Kidney tubule cell (primary cell): ENCODE results near the gene STK39.
"Not testable (repeated sequence)": the region's sequence is repeated elsewhere in the genome, so short reads cannot be mapped to it uniquely, and the experiment has no call there.

ENCODE experiments used
- DNase-seq: peaks from one replicate; pipeline ENCODE4 v3.0.0-alpha.2; 2018; ENCODE audit warnings: low spot score

STK39 gene

DNA sequence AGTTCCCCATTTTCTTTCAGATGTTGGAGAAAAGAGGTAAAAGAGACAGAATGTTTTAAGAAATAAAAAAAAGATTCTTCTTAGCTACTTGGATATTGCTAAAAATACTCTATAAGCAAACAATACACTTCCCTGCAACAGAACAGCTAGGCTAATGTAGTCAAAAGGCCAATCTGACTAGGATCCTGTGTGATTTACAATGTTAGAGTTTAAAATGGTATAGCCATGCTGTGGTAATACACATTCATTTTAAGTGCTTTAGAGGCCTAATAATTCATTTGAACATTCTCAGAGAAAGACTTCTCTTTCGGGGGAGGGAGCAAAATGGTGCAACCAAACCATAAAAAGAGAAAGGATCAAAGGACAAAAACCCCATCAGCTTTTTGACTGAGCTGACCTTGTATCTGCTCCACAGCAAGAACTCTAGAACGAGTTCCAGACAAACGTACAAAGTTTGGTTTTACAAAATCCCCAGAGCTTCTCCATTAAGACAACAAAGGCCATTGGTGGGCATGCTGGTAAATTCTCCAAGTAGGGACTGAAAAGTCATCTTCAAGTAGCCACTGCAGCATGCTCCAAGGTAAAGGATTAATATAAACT lies 200.2 kb downstream of the STK39 start:
- no peak for DNase-seq

DNA sequence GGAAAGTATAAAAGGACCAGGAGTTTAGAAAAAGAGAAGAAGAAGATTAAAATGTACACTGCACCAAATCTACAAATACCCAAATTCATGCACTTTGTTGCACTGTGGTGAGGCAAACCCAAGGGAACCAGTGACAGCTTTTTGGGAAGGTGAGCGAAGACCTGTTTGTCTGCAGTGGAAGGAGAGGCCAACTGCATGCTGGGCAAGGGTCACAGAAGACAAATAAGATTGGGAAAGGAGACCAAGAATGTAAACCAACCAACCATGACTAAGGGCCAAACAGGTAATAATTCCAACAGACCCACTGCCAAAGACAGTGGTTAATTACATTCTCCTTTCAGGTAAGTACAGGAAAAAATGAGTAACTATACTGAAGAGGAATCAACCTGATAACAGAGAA lies 202.8 kb downstream of the STK39 start:
- no peak for DNase-seq

DNA sequence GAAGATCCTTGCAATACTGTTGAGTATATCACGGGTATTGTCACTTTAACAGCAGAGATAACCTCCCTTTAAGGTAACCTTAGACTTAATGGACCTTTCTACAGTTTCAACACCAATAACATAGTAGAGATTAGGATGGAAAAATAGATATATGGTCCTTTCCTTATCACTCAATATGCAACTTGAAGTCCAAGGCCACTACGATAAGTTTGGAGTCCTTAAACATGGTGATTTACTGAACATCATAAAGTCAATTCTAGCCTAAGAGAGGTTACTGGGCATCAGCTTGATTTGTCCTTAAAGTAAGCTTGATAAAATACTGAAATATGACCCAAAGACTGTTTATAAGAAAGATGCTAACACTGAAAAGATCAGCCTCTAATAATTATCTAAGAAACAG lies 203.2 kb downstream of the STK39 start:
- no peak for DNase-seq

DNA sequence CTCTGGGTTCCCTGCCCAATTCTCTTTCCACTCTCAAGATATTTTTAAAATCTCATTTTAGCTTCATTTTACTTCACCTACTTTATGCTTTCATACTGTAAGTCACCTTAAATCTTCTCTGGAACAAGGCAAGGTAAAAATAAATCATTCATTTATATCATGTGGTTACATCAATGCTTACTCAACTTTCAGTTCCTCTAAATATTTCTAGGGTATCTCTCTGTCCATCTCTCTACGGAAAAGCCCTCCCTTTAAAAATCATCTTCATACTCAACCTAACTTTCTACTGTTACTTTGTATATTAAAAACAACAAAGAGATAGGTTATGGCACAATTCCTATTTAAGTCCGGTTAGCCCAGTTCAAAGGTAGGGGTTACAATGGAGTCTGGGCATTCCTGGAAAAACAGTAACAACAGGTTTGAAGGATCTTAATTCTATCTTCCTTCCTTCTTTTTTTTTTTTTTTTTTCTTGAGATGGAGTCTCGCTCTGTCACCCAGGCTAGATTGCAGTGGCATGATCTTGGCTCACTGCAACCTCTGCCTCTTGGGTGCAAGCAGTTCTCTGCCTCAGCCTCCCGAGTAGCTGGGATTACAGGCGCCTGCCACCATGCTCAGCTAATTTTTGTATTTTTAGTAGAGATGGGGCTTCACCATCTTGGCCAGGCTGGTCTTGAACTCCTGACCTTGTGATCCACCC lies 205.1 kb downstream of the STK39 start:
- not testable (repeated sequence) for DNase-seq

DNA sequence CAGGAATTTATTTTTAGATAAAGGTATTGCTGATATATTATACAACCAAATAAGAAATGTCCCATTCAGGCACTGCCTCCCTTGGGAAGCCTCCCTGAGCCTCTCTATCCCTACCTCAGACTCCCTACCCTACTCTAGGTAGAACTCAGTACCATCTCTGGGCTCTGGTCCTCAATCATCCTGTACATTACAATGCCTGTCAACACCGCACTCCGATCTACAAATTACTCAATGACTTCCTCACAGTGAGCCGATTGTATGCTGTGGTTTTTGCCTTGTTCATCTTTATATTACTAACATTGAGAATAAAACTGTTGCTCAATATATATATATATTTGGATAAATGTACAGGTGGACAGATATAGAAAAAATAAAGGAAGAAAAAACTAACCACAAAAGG lies 207.5 kb downstream of the STK39 start:
- no peak for DNase-seq

DNA sequence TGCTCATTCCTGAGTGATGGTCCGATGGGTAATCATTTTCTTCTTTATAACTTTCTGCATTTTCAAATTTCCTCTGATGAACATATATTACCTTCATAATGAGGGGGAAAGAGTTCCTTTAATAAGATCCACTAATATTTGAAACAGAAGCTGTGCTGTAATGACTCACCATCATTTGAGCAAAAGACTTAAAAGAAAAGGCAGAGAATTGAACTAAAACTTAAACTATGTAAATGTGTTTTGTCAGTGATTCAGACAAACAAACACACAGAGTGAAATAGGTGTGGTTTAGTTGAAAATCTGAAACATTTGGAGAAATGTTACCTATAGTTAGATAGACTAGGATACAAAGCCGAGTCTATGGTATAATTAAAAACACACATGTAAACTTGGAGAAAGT lies 209.6 kb downstream of the STK39 start:
- no peak for DNase-seq

DNA sequence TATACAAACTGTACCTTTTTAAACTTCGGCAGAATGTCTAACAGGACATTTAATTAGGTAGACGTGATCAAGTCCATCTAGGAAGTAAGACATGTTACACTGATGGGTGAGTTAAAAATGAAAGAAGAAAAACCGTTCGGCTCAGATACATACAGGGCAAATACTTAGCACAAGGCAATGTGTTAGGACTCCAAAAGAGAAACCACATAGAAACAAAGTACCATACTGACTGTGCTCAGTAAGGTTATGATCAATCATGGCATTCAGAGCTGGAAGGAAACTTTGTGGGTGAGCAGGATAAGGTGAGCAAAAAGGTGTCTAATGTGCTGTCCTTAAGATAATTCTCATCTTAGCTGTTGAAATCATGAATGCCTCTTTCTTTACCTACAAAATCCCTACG lies 211.9 kb downstream of the STK39 start:
- DNase-seq = no peak

DNA sequence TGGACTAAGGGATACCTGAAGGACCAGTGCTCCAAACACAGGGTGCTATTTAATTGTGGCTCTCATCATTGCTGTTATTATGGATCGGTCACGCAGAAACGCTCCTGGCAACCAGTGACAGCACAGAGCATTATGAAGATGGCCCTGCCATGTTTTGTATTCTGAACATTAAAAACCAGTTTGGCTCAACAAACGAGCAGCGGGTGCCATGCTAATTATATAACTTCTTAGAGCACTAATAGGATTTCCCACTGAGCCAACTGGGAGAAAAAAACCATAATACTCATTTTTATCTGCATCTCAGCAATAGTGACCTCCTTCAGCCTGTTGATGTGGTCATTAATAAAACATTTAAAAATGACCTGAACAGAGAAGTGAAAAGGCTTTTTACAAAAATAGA lies 212.8 kb downstream of the STK39 start:
- DNase-seq = no peak

DNA sequence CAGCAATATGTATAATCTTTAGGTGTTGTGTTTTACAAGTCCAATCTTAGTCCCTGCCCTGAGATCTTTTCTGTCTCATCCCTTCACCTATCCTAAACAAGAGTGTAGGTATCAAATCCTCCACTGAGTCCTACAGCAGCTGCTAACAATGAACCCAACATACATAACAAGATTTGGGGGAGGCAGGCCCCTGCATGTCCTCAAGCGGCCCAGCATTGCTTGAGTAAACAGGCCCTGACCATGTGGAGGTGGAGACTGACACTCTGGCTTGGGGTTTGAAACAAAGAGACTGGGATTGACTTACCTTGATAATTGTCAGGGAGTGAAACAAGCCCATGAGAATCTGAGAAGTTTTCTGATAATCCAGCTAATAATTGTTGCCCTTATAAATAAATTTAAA lies 213.4 kb downstream of the STK39 start:
- DNase-seq = no peak

DNA sequence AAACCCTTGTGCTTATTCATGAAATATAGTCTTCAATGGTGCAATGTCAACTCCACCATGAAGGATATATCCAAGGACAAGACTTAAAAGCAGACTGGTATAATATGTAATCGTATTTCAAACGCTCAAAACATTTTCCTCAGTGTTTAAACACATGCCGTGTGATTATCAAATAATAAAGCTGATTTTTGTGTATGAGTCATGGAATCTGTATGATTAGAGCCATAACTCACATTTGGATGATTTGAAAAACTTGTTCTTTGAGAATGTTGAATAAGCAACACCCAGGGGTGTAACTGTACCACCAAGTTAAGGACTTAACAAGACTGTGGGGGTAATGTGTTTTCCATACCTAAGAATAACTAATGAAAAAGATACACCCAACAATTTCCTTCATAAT lies 215.3 kb downstream of the STK39 start:
- no peak for DNase-seq

DNA sequence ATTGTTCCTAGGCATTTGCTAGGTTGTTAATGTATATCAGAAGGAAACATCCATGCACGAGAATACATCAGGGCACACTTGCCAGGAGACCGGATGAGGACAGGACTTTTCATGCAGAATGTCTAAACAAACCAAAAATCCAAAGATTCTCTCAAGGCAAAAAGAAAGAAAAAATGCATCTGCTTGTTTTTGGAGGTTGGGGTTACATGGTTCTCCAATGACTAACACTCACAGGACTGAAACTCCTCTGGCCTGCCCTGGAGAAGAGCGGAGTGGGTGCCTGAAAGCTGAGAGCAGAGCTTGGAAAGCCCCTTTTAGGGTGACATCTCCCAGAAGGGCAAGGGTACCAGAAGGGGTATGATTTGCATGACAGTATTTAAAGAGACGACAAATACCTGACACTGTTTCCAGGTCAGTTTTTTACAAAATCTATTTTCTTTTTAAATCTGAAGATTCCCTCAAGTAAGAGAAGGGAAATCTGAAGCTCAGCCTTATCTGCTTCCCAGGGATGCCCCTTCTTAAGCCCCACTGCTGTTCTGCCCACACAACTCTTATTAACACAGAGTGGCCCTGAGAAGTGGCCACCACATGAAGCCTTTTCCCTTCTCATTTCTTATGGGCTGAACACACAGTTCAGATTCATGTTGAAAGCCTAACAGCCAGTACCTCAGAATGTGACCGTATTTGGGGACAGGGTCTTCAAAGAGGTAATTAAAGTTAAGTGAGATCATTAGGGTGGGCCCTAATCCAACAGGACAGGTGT lies 216.4 kb downstream of the STK39 start:
- peak; percentile 63 for DNase-seq

DNA sequence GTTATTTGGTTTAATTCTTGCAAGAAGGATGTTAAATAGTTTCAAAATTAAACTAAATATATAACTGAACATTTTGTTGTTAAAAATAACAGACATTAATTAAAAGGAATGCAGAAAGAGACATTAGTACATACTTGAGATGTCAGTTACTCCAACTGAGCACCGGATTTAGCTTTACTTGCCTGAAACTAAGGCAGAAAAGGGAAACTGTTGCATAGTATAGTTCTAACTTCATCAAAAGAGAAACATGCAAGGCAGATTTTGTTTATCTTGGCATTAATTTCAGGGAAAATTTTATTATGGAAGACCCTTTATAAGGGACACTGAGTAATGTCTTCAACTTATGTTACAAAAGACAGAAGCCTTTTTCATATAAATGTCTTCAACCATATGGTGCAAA lies 218.3 kb downstream of the STK39 start:
- DNase-seq = no peak

DNA sequence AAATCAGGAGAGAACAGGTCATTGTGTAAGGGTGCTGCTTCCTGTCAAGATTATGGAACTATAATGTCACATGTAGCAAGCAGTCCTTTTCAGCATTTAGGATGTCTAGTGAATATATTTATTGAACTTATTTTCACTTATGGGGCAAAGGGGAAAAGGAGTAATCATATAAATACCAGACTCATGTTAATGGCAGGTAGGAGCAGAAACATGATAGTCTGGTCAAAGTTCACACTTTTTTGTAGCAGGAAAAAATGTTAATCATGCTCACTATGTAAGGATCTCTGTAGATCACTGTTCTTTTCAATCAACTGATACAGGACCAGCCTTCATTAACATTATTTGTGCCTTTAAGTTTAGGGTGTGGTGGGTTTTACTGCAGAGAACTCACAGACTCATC lies 219.0 kb downstream of the STK39 start:
- no peak for DNase-seq

DNA sequence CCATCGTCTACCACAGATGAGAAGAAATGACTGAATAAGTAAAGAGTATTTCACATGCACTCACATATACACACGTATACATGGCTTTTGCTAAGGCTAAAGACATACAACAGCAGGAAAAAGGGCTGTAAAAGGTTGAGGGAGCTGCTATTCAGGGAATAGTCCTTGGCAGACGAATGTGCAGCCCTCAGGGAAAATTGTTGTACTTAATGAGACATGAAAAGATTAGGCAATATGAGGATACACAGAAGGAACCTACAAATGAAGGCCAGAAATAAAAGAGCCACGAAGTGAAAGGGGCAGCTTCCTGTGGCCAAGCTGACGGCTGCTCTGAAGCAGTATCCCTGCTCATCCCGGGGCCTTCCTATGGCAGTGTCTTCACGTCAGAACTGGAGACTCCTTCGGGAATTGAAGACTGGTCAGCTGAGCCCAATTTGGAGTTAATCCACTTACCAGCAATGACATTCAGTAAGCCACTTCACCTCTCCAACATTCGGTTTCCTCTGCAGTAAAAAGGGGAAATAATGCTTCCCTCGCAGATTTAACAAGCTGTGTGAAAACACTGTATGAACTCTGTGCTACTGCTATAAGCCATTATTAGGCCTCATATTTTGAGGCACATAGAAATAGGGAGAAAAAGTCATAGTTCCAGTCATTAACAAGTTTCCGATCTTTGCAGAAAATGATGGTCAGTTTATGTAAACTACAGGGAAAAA lies 221.8 kb downstream of the STK39 start:
- no peak for DNase-seq

DNA sequence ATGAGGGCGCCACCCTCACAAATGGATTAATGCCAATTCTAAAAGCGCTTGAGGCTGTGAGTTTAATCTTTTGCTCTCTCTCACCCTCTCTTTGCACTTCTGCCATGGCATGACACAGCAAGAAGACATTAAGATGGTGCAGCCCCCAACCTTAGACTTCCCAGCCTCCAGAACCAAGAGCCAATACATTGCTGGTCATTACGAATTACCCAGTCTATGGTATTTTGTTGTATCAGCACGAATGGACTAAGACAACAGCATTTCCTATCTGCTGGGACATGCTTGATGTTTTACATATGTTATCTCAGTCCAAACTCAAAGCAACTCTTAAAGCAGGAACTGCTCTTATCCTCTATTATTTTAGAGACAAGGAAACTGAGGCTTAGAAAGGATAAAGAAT lies 222.9 kb downstream of the STK39 start:
- DNase-seq = no peak

DNA sequence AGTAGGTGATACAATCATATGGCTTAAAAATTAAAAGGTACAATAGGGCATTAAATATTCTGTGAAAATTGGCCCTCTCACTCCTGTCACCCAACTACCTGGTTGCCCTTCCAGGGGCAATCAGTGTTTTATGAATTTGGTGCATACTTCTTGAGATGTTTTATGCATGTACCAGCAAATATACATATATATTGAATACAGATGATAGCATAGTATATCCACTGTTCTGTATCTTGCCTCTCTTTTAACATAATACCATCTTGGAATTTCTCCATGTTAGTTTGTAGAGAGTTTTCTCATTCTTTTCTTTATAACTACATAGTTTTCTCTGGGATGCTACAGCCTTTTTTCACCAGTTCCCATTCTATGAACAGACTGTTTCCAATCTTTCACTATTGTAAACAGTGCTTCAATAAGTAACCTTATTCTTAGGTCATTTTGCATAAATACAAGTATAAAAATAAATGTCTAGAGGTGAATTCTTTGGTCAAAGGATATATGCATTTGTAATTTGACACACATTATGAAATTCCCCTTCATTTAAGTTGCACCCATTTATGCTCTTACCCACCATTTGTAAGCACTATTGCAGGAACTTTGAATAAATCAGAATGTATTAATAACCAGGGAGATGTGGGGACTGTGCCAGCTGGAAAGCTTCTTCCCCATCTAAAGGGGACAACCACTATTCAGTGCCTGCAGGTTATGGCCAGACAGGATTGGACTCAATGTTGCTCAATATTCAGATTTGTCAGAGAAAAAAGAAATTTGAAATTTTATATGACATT lies 225.4 kb downstream of the STK39 start:
- no peak for DNase-seq

DNA sequence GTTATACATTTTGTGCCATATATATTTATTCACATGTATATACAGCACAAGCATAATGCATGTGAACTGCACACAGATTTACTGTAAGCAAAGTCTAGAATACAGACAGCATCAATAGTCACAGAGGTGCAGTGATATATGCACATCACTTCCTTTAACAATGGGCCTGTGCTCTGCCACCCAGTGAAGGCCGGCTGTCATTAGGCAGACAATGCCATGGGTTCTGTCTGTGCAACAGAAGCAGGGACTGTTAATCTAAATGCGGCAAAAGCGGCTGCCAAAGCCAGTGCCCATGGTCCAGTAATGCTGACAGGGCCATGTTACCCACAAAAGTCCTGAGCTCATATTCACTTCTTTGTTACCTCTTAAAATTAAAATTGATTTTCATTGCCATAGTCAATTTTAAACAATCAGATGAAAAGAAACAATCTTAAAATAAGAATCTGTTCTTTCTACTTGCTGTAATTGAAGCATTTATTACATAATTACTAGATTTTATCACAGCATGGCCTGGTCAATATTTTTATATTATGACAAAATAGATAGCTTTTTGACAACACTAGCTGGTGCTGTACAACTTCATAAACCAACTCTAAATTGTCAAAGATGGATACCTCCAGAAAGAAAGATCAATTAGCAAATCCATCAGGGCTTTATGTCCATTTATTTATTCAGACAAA lies 232.0 kb downstream of the STK39 start:
- DNase-seq = no peak

DNA sequence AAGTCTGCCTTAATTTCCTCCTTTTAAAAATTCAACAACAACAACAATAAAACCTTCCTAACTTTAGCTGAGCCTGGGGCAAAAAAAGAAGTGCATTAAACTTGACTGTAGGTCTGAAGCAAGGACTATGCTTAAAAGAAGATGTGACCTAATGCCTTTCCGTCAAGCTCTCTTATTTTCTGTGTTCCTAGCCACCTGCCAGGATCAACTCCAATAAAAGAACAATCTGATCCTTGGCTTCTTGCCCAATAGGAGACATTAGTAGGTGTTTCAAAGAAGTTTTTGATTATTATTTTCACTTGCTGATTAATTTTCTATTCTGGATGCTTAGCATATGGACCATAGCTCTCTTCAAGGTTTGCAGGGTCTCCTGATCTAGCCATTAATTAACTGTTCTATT lies 237.5 kb downstream of the STK39 start:
- no peak for DNase-seq

DNA sequence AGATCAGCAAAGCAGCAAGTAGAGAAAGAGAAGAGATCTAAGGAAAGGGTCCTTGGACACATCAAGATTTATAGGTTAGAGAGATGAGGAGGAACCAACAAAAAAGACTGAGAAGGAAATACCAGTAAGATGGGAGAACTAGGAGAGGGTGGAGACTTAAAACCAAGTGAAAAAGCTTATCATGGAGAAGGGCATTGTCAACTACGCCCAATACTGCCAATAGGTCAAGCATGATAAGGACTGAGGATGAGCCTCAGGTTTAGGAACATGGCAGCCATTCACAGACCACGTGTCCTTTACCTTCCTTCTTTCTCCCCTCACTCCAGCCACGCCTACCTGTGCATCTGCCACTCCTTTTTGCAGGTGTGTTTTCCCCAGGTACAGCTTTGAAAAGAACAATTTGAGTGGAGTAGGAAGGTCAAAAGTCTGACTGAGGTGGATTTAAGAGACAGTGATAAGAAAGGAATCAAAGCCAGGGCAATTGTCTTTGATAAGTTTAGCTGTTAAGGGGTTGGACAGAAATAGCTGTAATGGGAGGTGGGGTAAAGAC lies 238.7 kb downstream of the STK39 start:
- no peak for DNase-seq

DNA sequence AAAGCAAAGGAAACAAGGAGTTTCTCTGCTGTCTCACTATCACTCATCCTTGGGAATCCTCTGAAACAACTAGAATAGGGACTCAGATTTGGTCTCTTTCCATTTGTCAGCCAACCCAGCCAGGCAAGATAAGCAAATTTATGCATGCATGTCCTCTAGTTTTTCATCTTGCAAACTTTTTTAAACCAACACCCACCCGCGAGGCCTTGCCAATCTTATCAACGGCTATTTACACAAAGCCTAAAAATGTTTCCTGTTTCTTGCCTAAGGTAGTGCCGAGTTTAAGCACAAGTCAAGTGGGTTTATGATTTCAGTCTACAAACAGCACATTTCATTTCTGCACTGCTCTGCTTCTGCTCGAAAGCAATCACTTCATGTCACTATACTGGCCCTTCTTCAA lies 240.9 kb downstream of the STK39 start:
- no peak for DNase-seq

DNA sequence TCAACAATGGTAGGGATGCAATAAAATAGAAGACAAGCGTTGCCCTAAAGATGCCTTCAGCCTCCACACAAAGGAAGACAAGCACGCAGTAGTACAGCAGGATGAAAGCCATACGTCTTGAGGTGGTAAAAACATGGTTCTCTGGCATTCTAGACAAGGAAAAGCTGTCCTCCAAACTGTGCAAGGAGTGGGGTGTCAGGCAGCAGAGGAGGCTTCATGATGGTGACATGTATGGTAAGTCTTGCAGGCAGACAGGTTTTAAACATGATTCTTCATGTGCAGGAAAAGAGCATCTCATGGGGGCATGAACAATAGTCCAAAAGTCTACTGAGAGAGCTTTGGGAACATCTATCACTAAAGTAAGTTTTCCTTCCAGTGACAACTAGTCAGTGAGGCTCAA lies 241.8 kb downstream of the STK39 start:
- no peak for DNase-seq
